ENCODE measurements around the gene RFPL1. TPM values are rescaled to one million over a fixed set of nuclear protein-coding genes. Genes with fewer than 3 reads are reported as not detected.
A peak's percentile ranks its signal among the peaks of the same experiment; 100 is the strongest.

The RFPL1 gene
- total RNA-seq, 1 donor from 2014 or later: not detected

GRCh38 chr22:29477723-29478318 lies 39.4 kb downstream of the RFPL1 start:
- no peak for DNase-seq (ENCODE audit: extremely low spot score, unreplicated experiment)
- H3K4me1 Mint-ChIP-seq (ENCODE audit: unreplicated experiment): peaks cover 14% of the 10 kb centered on the region
- H3K9me3 Mint-ChIP-seq: no peaks in the 10 kb centered on the region
- H3K27ac Mint-ChIP-seq: no peak overlapping the region
- no peak for TF ChIP-seq CTCF (conservative IDR thresholded peaks at IDR 0.05)
- no peak overlapping the region for H3K4me3 Mint-ChIP-seq
- H3K27me3 Mint-ChIP-seq: peaks cover 78% of the 10 kb centered on the region
- H3K36me3 Mint-ChIP-seq: peaks cover 6% of the 10 kb centered on the region

- Mint-ChIP-seq H3K36me3 (peaks cover 6% of the 10 kb centered on the region), H3K4me3 (peak overlapping the region; percentile 72), H3K27me3 (peaks cover 73% of the 10 kb centered on the region), H3K4me1 (ENCODE audit: unreplicated experiment) (peaks cover 14% of the 10 kb centered on the region), H3K27ac (no peak overlapping the region), H3K9me3 (no peaks in the 10 kb centered on the region)
- DNase-seq (ENCODE audit: extremely low spot score, unreplicated experiment): no peak
- no peak for TF ChIP-seq CTCF (conservative IDR thresholded peaks at IDR 0.05)
Observed at GRCh38 chr22:29478326-29479276, 40.2 kb downstream of the RFPL1 start.

GRCh38 chr22:29479417-29480261 lies 41.3 kb downstream of the RFPL1 start, which contains the start of gene NEFH:
Gene NEFH, plus strand, starts transcription at chr22:29480218. Its CDS starts 45 bp downstream, at chr22:29480263.
- no peak within 1 kb of the TSS for H3K27ac Mint-ChIP-seq
- H3K4me1 Mint-ChIP-seq (ENCODE audit: unreplicated experiment): peaks cover 14% of the 10 kb centered on the region
- H3K36me3 Mint-ChIP-seq: peaks cover 6% of the 10 kb centered on the region
- H3K4me3 Mint-ChIP-seq: peak within 1 kb of the TSS; percentile 83
- H3K27me3 Mint-ChIP-seq: peaks cover 68% of the 10 kb centered on the region
- no peak for DNase-seq (ENCODE audit: extremely low spot score, unreplicated experiment)
- H3K9me3 Mint-ChIP-seq: no peaks in the 10 kb centered on the region
- no peak for TF ChIP-seq CTCF (conservative IDR thresholded peaks at IDR 0.05)

GRCh38 chr22:29480262-29480511 lies 41.8 kb downstream of the RFPL1 start:
- H3K4me3 Mint-ChIP-seq: no peak overlapping the region

More at GRCh38 chr22:29480262-29480511, 41.8 kb downstream of the RFPL1 start:
- Mint-ChIP-seq H3K9me3 (no peaks in the 10 kb centered on the region), H3K36me3 (peaks cover 6% of the 10 kb centered on the region), H3K4me1 (ENCODE audit: unreplicated experiment) (peaks cover 14% of the 10 kb centered on the region), H3K27me3 (peaks cover 66% of the 10 kb centered on the region), H3K27ac (no peak overlapping the region)
- no peak for TF ChIP-seq CTCF (conservative IDR thresholded peaks at IDR 0.05)
- DNase-seq (ENCODE audit: extremely low spot score, unreplicated experiment): no peak
